ENCODE measurements around the gene LRRN2. TPM values are rescaled to one million over a fixed set of nuclear protein-coding genes. Genes with fewer than 3 reads are reported as not detected.

LRRN2 gene
- polyA plus RNA-seq, 1 donor from 2014 or later = 3.3 TPM

- Histone ChIP-seq H3K79me2 (replicated peaks; ENCODE audit: insufficient read depth, low read length) (no peaks in the 10 kb centered on the region), H3K9me2 (ENCODE audit: insufficient read depth, low read length) (no peaks in the 10 kb centered on the region), H3F3A (ENCODE audit: insufficient read depth, low read length, poor library complexity, severe bottlenecking) (no peaks in the 10 kb centered on the region), H3K9ac (ENCODE audit: low read length) (peak overlapping the region; percentile 61), H3K27ac (ENCODE audit: low read length) (peak overlapping the region; percentile 73), H3K9me3 (ENCODE audit: low read length) (no peaks in the 10 kb centered on the region), H3K36me3 (ENCODE audit: insufficient read depth, low read length) (no peaks in the 10 kb centered on the region), H4K20me1 (ENCODE audit: insufficient read depth) (no peaks in the 10 kb centered on the region), H2AFZ (ENCODE audit: low read depth, low read length) (peak overlapping the region; percentile 37), H3K4me2 (ENCODE audit: low read length) (no peak overlapping the region), H3K4me3 (ENCODE audit: low read length) (no peak overlapping the region), H3K27me3 (ENCODE audit: insufficient read depth, low read depth, low read length) (no peaks in the 10 kb centered on the region)
- TF ChIP-seq EZH2 (IDR thresholded peaks at IDR 0.05; ENCODE audit: borderline replicate concordance, insufficient read depth, low read length, poor library complexity, severe bottlenecking) (no peak), EP300 (conservative IDR thresholded peaks at IDR 0.05; ENCODE audit: poor library complexity, severe bottlenecking) (no peak), POLR2AphosphoS5 (IDR thresholded peaks at IDR 0.05) (peak; percentile 46)
- TF ChIP-seq, protein P1, sequence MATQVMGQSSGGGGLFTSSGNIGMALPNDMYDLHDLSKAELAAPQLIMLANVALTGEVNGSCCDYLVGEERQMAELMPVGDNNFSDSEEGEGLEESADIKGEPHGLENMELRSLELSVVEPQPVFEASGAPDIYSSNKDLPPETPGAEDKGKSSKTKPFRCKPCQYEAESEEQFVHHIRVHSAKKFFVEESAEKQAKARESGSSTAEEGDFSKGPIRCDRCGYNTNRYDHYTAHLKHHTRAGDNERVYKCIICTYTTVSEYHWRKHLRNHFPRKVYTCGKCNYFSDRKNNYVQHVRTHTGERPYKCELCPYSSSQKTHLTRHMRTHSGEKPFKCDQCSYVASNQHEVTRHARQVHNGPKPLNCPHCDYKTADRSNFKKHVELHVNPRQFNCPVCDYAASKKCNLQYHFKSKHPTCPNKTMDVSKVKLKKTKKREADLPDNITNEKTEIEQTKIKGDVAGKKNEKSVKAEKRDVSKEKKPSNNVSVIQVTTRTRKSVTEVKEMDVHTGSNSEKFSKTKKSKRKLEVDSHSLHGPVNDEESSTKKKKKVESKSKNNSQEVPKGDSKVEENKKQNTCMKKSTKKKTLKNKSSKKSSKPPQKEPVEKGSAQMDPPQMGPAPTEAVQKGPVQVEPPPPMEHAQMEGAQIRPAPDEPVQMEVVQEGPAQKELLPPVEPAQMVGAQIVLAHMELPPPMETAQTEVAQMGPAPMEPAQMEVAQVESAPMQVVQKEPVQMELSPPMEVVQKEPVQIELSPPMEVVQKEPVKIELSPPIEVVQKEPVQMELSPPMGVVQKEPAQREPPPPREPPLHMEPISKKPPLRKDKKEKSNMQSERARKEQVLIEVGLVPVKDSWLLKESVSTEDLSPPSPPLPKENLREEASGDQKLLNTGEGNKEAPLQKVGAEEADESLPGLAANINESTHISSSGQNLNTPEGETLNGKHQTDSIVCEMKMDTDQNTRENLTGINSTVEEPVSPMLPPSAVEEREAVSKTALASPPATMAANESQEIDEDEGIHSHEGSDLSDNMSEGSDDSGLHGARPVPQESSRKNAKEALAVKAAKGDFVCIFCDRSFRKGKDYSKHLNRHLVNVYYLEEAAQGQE (IDR thresholded peaks at IDR 0.05; ENCODE audit: borderline replicate concordance) = no peak
These were observed 21.7 kb downstream of the LRRN2 start for GRCh38 chr1:204663644-204664383.

DNA sequence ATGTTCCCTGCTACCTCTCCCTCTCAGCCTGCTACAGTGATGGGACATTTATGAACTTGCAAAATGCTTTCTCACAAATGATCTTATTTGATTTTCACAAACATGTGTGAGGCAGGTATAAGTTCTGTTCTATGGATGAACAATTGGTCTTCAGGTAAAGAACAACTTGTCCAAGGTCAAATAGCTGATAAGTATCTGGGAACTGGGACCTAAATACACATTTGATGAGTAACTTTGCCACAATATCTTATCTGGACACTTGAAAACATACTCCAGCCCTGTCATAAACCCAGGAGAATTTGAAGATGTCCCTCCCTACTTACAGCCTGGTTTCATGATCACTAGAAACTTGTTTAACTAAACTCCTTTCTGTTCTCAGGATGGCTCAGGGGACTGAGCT lies 23.0 kb downstream of the LRRN2 start:
- no peaks in the 10 kb centered on the region for H3F3A ChIP-seq (ENCODE audit: insufficient read depth, low read length, poor library complexity, severe bottlenecking)
- no peak overlapping the region for H3K9ac ChIP-seq (ENCODE audit: low read length)
- H3K27ac ChIP-seq (ENCODE audit: low read length) = no peak overlapping the region
- TF ChIP-seq EZH2 (IDR thresholded peaks at IDR 0.05; ENCODE audit: borderline replicate concordance, insufficient read depth, low read length, poor library complexity, severe bottlenecking) = no peak
- TF ChIP-seq, protein P1 (IDR thresholded peaks at IDR 0.05; ENCODE audit: borderline replicate concordance) = no peak
- no peak for TF ChIP-seq POLR2AphosphoS5 (IDR thresholded peaks at IDR 0.05)
- TF ChIP-seq EP300 (conservative IDR thresholded peaks at IDR 0.05; ENCODE audit: poor library complexity, severe bottlenecking) = no peak
- no peak for TF ChIP-seq SMC3 (conservative IDR thresholded peaks at IDR 0.05; ENCODE audit: poor library complexity)
- no peak for TF ChIP-seq TAF1 (IDR thresholded peaks at IDR 0.05; ENCODE audit: low read depth)
- TF ChIP-seq, protein P2, sequence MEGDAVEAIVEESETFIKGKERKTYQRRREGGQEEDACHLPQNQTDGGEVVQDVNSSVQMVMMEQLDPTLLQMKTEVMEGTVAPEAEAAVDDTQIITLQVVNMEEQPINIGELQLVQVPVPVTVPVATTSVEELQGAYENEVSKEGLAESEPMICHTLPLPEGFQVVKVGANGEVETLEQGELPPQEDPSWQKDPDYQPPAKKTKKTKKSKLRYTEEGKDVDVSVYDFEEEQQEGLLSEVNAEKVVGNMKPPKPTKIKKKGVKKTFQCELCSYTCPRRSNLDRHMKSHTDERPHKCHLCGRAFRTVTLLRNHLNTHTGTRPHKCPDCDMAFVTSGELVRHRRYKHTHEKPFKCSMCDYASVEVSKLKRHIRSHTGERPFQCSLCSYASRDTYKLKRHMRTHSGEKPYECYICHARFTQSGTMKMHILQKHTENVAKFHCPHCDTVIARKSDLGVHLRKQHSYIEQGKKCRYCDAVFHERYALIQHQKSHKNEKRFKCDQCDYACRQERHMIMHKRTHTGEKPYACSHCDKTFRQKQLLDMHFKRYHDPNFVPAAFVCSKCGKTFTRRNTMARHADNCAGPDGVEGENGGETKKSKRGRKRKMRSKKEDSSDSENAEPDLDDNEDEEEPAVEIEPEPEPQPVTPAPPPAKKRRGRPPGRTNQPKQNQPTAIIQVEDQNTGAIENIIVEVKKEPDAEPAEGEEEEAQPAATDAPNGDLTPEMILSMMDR (IDR thresholded peaks at IDR 0.05; ENCODE audit: poor library complexity, severe bottlenecking) = no peak
- TF ChIP-seq MXI1 (conservative IDR thresholded peaks at IDR 0.05; ENCODE audit: poor library complexity, severe bottlenecking) = no peak
- no peak for TF ChIP-seq RAD21 (conservative IDR thresholded peaks at IDR 0.05)
- H4K20me1 ChIP-seq (ENCODE audit: insufficient read depth) = no peaks in the 10 kb centered on the region
- H3K9me2 ChIP-seq (ENCODE audit: insufficient read depth, low read length) = no peaks in the 10 kb centered on the region
- H3K36me3 ChIP-seq (ENCODE audit: insufficient read depth, low read length) = no peaks in the 10 kb centered on the region
- H3K27me3 ChIP-seq (ENCODE audit: insufficient read depth, low read depth, low read length) = no peaks in the 10 kb centered on the region
- H2AFZ ChIP-seq (ENCODE audit: low read depth, low read length) = no peak overlapping the region
- no peaks in the 10 kb centered on the region for H3K79me2 ChIP-seq (replicated peaks; ENCODE audit: insufficient read depth, low read length)
- no peak overlapping the region for H3K4me2 ChIP-seq (ENCODE audit: low read length)
- no peaks in the 10 kb centered on the region for H3K9me3 ChIP-seq (ENCODE audit: low read length)
- no peak overlapping the region for H3K4me3 ChIP-seq (ENCODE audit: low read length)
